DND-41 (cell line): Measurements from ENCODE around the gene PUS7L.

Experiments
- ATAC-seq: fragments of 200-7000 bp; cut with Tn5 transposase; 3 replicates; pipeline ENCODE4 v1.9.1; 2021; ENCODE audit warnings: low read depth; ENCODE audit not compliant: insufficient read depth
- DNase-seq: peaks from one replicate; pipeline ENCODE4 v3.0.0-alpha.2; 2020
- H2AFZ ChIP-seq: 2 replicates; pipeline ENCODE4 v1.6.0; 2012; ENCODE audit warnings: low read depth, low read length
- H3K27ac ChIP-seq: 2 replicates; pipeline ENCODE4 v1.5.1; 2012; ENCODE audit warnings: low read length, inconsistent platforms
- H3K27me3 ChIP-seq: fragments of 200-600 bp; sonication (generic); 2 replicates; pipeline ENCODE4 v1.6.0; 2012; ENCODE audit warnings: low read length, mild to moderate bottlenecking, inconsistent platforms; ENCODE audit not compliant: insufficient read depth, poor library complexity
- H3K36me3 ChIP-seq: 2 replicates; pipeline ENCODE4 v1.5.1; 2012; ENCODE audit warnings: low read length, inconsistent platforms; ENCODE audit not compliant: insufficient read depth
- H3K4me1 ChIP-seq: 2 replicates; pipeline ENCODE4 v1.5.1; 2012; ENCODE audit warnings: mild to moderate bottlenecking, low read length; ENCODE audit not compliant: insufficient read depth
- H3K4me2 ChIP-seq: 2 replicates; pipeline ENCODE4 v1.6.0; 2012; ENCODE audit warnings: mild to moderate bottlenecking, moderate library complexity, low read length, inconsistent platforms; ENCODE audit not compliant: insufficient read depth
- H3K4me3 ChIP-seq, 2 experiments: fragments of 200-600 bp in 1 of 2; shearing (Covaris generic) in 1 of 2; 2 replicates each; pipeline ENCODE4 v1.5.1; 2012 to 2016; ENCODE audit warnings: inconsistent platforms in 2 of 2, low read length in 2 of 2, mild to moderate bottlenecking in 2 of 2, low read depth in 1 of 2, moderate library complexity in 1 of 2
- H3K79me2 ChIP-seq: 2 replicates; pipeline ENCODE4 v1.6.0; 2012; ENCODE audit warnings: low read length, inconsistent platforms; ENCODE audit not compliant: insufficient read depth
- H3K9ac ChIP-seq: 2 replicates; pipeline ENCODE4 v1.6.0; 2012; ENCODE audit warnings: low read depth, mild to moderate bottlenecking, inconsistent platforms, low read length, moderate library complexity
- H3K9me3 ChIP-seq: 2 replicates; pipeline ENCODE4 v1.5.1; 2012; ENCODE audit warnings: low read length, moderate library complexity, mild to moderate bottlenecking, inconsistent platforms; ENCODE audit not compliant: insufficient read depth, severe bottlenecking
- H4K20me1 ChIP-seq: 2 replicates; pipeline ENCODE4 v1.6.0; 2012; ENCODE audit warnings: low read length; ENCODE audit not compliant: insufficient read depth
- EZH2 ChIP-seq: IDR thresholded peaks from 3 replicates; pipeline ENCODE4 v1.6.1; 2012; ENCODE audit warnings: borderline replicate concordance, low read depth, mild to moderate bottlenecking, moderate library complexity, low read length, inconsistent platforms; ENCODE audit not compliant: severe bottlenecking
- TF ChIP-seq, protein P1 (sequence below): IDR thresholded peaks from 2 replicates; pipeline ENCODE4 v1.5.1; 2012; ENCODE audit warnings: borderline replicate concordance, low read length, moderate library complexity, mild to moderate bottlenecking; ENCODE audit not compliant: poor library complexity, severe bottlenecking; ENCODE audit errors: extremely low read depth

The PUS7L gene

DNA sequence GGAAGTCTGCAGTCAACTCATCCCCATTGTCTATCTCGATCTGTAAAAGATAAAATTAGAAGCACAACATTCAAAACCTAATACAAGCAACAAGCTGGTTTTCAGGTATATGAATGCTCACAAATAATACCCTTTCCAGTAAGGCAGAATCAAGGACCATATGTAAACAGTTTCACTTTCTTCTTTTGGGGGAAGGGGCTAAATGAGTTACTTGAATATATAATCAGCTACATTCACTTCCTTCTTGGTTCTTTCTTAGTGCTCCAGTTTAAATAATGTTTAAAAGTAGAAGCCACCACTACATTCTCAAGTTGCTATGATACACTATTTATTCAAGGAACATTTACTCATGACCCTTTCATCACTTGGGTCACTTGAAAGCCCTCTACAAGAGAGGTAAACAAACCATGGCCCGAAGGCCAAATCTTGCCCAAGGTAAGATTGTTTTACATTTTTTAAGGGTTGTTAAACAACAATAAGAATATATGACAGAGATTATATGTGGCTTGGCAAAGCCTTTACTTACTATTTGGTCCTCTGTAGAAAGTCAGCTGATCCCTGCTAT, 37.2 kb upstream of the PUS7L start:
- Histone ChIP-seq H2AFZ (no peak overlapping the region), H3K4me1 (no peaks in the 10 kb centered on the region; the same call in 1 of the 2 replicates), H3K27ac (no peak overlapping the region), H3K27me3 (no peaks in the 10 kb centered on the region), H3K4me2 (no peak overlapping the region), H3K36me3 (peaks cover 55% of the 10 kb centered on the region), H4K20me1 (no peaks in the 10 kb centered on the region), H3K9me3 (no peaks in the 10 kb centered on the region), H3K9ac (no peak overlapping the region), H3K4me3 (no peak overlapping the region), H3K79me2 (no peaks in the 10 kb centered on the region)
- TF ChIP-seq, protein P1, sequence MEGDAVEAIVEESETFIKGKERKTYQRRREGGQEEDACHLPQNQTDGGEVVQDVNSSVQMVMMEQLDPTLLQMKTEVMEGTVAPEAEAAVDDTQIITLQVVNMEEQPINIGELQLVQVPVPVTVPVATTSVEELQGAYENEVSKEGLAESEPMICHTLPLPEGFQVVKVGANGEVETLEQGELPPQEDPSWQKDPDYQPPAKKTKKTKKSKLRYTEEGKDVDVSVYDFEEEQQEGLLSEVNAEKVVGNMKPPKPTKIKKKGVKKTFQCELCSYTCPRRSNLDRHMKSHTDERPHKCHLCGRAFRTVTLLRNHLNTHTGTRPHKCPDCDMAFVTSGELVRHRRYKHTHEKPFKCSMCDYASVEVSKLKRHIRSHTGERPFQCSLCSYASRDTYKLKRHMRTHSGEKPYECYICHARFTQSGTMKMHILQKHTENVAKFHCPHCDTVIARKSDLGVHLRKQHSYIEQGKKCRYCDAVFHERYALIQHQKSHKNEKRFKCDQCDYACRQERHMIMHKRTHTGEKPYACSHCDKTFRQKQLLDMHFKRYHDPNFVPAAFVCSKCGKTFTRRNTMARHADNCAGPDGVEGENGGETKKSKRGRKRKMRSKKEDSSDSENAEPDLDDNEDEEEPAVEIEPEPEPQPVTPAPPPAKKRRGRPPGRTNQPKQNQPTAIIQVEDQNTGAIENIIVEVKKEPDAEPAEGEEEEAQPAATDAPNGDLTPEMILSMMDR, result no peak
- TF ChIP-seq EZH2, result no peak
- ATAC-seq (no peak), DNase-seq (no peak)

DNA sequence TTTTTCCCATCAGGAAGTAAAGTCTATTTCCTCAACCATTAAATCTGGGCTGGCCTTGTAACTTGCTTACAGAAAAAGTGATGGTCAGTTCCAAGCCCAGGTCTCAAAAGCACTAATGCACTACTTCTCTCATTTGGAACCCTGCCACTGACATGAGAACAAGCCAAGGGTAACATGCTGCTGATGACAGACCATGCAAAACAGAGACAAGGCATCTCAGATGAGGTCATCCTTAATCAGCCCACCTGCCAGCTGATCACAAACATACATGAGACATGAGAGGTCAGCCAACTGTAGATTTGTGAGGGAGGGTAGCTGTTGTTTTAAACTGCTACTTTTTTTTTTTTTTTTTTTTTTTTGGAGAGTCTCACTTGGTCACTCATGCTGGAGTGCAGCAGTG, 31.4 kb upstream of the PUS7L start:
- DNase-seq (no peak), ATAC-seq (no peak)
- Histone ChIP-seq H2AFZ (no peak overlapping the region), H3K4me3 (no peak overlapping the region), H3K9ac (no peak overlapping the region), H3K27ac (no peak overlapping the region), H3K4me2 (no peak overlapping the region), H3K4me1 (no peaks in the 10 kb centered on the region), H3K79me2 (no peaks in the 10 kb centered on the region), H3K9me3 (no peaks in the 10 kb centered on the region), H4K20me1 (no peaks in the 10 kb centered on the region), H3K27me3 (no peaks in the 10 kb centered on the region), H3K36me3 (peaks cover 35% of the 10 kb centered on the region)
- no peak for TF ChIP-seq EZH2
- TF ChIP-seq, protein P1, result no peak

DNA sequence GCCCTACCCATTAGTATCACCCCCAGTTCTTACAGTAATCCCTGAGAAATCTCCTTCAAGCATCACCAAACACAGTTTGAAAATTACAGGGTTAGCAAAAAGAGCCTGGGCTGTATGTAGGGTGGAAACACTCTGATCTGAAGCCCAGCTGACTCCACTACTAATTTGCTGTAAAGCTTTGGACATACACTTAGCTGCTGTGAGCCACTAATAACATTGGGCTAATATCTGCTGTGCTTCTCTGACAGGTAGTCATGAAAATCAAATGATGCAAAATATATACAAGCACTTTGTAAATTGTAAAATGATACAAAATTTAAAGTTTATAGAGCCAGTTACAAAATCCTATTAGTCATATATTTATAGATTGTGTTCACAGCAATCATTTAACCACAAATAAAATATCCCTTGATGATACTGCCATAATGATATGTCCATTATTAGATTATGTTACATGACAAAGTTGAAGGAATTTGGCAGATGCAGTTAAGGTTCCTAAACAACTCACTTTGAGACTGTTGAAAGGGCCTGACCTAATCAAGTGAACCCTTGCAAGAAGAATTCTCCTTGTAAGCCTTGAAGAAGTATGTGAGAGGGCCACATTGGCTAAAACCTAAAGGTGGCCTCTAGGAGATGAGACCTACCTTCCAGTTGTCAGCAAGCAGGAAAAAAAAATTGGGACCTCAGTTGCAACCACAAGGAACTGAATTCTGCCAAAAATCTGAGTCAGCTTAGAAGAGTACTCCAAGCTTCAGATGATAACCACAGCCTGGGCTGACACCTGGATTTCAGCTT, 28.5 kb upstream of the PUS7L start:
- DNase-seq (no peak), ATAC-seq (no peak)
- H3K27me3 ChIP-seq, result no peaks in the 10 kb centered on the region
- H4K20me1 ChIP-seq, result no peaks in the 10 kb centered on the region
- H3K4me2 ChIP-seq, result no peak overlapping the region
- peaks cover 58% of the 10 kb centered on the region for H3K36me3 ChIP-seq
- no peaks in the 10 kb centered on the region for H3K9me3 ChIP-seq
- H3K27ac ChIP-seq, result no peak overlapping the region
- no peak overlapping the region for H3K4me3 ChIP-seq
- no peak overlapping the region for H3K9ac ChIP-seq
- H3K79me2 ChIP-seq, result no peaks in the 10 kb centered on the region
- H3K4me1 ChIP-seq, result no peaks in the 10 kb centered on the region
- no peak overlapping the region for H2AFZ ChIP-seq
- no peak for TF ChIP-seq EZH2
- TF ChIP-seq, protein P1, result no peak

DNA sequence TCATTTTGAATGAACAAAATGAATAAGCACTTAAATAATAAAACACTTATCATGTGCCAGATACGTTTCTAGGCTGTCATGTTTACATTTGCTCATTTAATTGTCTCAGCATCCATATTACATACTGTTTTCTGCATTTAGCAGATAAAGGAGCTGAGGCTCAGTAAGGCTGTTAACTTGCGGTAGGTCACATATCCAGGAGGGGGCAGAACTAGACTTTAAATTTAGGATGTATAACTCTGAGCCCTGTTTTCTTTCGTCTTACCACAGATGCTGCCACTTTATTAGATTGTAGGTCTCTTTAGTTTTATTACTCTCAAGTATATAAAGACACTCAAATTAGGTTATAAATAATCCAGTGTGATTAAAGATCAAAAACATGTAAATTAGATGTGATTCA, 17.9 kb upstream of the PUS7L start:
- ATAC-seq, result peak; percentile 70
- no peaks in the 10 kb centered on the region for H3K27me3 ChIP-seq
- H3K4me1 ChIP-seq, result no peaks in the 10 kb centered on the region
- no peaks in the 10 kb centered on the region for H3K9me3 ChIP-seq
- H3K9ac ChIP-seq, result no peak overlapping the region
- no peak overlapping the region for H3K4me2 ChIP-seq
- TF ChIP-seq, protein P1, result peak; percentile 53
- TF ChIP-seq EZH2, result no peak
- no peak overlapping the region for H2AFZ ChIP-seq
- no peaks in the 10 kb centered on the region for H3K79me2 ChIP-seq
- no peak for DNase-seq
- H3K36me3 ChIP-seq, result peaks cover 75% of the 10 kb centered on the region
- H3K4me3 ChIP-seq, result no peak overlapping the region
- no peak overlapping the region for H3K27ac ChIP-seq
- H4K20me1 ChIP-seq, result no peaks in the 10 kb centered on the region
